Islet of Langerhans (tissue), 1 donor: ENCODE measurements around the gene ZNF326.
A peak's percentile ranks its signal among the peaks of the same experiment; 100 is the strongest.

ENCODE experiments used
- FAIRE-seq: peaks from one replicate; lab custom pipeline; 2011; peaks lifted over from hg19 to GRCh38; lab: Jason Lieb, UNC

Gene ZNF326, protein sequence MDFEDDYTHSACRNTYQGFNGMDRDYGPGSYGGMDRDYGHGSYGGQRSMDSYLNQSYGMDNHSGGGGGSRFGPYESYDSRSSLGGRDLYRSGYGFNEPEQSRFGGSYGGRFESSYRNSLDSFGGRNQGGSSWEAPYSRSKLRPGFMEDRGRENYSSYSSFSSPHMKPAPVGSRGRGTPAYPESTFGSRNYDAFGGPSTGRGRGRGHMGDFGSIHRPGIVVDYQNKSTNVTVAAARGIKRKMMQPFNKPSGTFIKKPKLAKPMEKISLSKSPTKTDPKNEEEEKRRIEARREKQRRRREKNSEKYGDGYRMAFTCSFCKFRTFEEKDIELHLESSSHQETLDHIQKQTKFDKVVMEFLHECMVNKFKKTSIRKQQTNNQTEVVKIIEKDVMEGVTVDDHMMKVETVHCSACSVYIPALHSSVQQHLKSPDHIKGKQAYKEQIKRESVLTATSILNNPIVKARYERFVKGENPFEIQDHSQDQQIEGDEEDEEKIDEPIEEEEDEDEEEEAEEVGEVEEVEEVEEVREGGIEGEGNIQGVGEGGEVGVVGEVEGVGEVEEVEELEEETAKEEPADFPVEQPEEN

DNA sequence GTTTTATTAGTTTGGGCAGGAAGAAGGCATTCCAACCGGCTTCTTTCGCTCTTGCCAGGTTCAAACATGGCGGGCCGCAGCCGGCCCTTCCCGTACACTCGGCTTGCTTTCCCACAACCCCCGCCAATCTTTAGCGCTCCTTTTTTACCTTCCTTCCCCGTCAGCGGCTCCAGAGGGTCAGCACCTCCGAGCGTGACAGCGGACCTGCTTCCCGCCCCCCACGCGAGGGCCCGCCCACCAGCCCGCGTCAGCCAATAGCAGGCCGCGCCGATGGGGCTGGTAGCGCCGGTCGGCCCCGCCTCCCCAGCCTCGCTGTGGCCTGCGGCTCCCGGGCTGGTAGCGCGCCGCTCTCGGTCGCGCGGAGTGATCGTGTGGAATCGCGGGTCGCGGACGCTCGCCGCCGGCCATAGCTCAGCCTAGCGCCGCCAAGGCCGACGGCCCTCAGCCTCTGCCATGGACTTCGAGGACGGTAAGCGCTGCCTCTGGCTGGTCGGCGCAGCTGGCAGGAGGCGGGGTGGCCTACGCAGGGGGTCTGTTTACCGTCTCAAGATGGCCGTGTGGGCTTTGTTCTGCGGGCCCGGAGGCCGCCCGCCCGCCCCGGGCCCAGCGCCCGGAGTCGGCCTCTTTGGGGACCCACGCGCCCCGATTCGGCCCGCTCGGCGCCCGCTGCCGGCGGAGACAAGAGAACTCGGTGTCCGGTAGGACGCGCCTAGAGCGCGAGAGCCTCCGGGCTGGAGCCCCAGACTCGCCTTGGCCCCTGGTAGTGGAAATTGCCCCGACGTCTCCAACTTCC, at the start of gene ZNF326:
TSS of gene ZNF326 (plus strand) at position 306 of the 793 bp plus-strand sequence. CDS start at position 454, 148 bp downstream.
- peak; percentile 17 for FAIRE-seq

DNA sequence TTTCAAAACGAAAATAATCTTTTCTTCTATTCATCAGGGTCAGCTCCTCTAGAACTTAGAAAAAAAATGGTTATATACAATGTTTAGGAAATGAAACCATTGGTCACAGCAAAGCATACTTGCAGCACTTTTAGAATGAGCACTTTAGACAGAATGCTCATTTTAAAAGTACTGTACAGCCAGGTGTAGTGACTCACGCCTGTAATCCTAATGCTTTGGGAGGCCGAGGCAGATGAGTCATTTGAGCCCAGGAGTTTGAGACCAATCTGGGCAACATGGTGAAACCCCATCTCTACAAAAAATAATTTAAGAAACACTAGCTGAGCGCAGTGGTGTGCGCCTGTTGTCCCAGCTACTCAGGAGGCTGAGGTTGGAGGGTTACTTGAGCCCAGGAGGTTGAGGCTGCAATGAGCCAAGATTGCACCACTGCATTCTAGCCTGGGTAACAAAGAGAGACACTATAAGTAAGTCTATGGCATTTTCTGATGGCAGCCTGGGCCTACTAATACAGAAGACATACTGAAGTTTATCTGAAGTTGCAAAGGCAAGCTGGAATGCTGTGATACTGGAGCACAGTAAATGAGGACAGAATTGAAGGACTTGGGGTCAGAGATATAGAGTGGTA, 48.9 kb upstream of the ZNF326 start:
- FAIRE-seq, result no peak

DNA sequence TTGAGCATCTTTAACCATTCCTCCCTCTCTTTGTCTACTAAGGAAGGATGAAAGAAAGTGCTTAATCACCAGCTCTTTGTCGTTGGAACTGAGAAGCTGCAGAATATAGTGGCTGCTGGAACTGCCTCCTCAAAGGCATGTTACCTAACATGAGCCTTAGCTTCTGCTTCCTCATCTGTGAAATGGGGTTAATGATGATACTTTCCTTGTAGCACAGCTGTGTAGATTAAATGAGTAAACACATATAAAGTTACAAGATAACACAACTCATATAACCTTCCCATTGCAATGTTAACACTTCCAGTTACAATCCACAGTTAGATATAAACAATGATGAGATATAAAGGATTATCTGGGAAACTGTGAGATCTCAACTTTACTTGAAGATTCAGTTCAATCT, 48.4 kb upstream of the ZNF326 start:
- no peak for FAIRE-seq

DNA sequence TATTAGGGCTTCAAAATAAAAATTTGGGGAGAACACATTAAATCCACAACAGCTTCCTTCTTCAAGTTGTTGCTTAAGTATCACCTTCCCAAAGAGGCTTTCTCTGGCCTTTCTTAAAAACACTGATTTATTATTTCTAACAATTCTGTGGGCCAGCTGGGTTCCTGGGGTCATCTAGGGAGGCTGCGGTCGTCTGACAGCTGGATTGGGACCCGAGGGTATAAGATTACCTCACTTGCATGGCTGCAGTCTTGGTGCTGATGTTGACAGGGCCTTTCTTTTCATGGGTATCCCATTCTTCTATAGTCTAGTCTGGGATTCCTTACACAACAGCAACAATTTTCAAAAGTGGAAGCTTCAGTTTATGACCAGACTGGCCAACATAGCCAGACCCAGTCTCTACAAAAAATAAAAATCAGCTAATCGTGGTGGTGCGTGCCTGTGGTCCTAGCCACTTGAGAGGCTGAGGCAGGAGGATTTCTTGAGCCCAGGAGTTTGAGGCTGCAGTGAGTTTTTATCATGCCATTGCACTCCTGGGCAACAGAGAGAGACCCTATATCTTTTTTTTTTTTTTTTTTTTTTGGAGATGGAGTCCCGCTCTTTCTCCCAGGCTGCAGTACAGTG, 46.1 kb upstream of the ZNF326 start:
- FAIRE-seq, result no peak

DNA sequence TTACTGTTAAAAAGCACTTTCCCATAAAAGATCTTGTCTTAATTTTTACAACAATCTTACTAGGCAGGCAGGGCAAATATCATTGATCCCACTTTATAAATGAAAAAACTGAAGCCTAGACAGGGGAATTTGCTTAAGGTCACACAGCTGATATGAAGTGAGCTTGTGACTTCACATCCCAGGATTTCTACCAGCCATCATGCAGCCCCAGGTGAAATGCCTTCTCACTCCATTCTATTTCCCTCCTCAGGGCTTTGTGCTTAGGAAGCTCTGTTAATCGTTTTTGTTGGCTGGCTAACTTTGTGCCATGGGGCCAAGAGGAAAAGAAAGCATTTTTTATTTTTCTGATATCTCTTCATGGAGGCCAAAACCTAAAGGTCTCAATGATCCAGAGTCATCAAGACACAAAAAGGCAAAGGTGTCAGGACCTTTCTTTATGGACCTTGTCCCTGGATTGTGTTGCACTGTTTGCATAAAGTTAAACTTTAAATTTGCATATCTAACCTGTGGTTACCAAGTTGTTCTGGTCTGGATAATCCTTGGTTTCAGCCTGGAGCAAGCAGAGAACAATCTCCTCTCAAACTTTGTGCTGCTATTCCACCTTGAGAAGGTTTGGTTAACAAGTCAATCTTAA, 44.8 kb upstream of the ZNF326 start:
- no peak for FAIRE-seq

DNA sequence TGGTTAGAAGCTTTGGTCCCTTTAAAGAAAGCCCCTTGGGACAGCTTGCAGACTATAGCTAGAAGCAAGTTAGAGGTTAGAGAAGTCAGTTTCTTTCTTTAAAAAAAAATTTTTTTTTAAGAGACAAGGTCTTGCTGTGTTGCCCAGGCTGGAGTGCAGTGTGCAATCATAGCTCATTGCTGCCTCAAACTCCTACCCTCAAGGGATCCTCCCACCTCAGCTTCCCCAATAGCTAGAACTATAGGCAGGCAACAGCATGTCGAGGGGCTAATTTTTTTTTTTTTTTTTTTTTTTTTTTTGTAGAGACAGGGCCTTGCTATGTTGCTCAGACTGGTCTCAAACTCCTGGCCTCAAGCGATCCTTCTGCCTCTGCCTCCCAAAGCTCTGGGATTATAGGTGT, 44.2 kb upstream of the ZNF326 start:
- FAIRE-seq, result no peak

DNA sequence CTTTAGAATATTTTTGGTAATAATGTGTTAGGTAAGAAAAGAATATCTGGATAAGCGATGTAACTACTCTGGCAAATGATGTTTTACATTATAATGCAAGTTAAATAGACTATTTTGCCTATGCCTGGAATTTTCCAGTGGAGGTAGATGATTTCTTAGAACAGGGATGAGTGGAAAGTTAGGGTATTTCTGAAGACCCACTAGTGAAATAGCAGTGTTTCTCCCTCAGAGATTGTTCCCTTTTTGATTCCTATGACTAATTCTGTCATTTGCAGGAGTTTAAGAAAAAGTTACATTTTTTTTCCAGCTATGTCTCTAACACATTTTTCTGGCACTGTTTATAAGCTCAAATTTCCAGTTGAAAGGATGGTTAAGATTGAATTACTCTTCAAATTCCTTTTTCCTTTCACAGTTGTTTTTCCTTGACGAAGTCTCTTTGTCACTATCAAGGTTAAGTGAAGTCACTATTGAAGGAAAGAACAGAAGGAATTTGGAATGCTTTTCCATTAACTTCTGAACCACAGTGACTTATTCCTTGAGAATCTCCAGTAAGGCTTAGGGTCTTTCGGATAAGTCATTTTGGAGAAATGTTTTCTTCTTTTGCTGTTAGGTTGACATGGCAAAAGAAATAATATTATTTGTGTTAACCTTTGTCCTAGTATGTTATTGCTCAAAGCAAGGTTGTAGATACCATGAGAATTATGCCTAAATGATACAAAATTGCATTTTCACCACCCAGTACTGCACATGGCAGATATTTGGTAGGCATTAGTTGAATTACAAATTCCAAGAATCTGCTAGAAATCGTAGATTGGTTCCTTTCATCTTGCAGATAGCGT, 42.9 kb upstream of the ZNF326 start:
- no peak for FAIRE-seq

DNA sequence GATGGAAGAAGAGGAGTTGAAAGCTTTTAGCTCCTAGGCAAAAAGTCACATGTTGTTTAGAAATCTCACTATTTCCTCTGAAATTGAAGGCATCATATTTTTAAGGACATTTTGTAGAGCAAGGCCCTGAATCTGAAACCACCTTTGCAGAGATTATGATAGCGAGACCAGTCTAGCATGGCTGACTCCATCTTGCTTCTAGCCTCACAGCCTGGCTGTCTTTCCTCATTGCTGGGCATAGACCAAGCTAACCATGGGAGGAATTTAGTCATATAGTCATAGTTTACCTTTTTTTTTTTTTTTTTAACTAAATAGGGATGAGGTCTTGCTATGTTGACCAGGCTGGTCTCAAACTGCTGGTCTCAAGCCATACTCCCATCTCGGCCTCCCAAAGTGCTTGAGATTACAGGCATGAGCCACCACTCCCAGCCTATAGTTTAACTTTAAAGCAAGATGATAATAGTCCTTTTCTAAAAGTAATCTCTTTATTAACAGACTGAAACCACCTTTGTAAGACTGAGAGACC, 42.2 kb upstream of the ZNF326 start:
- no peak for FAIRE-seq

DNA sequence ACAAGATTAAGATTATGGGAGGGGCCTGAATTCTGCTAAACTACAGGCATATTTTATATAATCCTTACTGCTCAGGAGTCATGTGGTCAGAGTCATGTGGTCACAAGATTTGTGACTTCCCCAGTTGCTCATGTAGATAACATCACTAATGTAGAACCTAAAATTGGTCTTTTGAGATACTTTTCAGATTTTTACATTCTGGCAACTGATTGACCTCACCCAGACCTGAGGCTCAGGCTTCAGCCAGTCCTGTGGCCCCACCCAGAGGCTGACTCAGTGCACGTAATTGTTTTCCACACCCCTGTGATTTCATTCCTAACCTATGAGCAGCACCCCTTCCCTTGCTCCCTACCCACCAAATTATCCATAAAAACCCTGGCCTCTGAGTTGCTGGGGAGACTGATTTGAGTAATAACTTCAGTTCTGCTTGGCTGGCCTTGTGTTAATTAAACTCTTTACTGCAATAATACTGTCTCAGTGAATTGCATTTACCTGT, 41.7 kb upstream of the ZNF326 start:
- no peak for FAIRE-seq

DNA sequence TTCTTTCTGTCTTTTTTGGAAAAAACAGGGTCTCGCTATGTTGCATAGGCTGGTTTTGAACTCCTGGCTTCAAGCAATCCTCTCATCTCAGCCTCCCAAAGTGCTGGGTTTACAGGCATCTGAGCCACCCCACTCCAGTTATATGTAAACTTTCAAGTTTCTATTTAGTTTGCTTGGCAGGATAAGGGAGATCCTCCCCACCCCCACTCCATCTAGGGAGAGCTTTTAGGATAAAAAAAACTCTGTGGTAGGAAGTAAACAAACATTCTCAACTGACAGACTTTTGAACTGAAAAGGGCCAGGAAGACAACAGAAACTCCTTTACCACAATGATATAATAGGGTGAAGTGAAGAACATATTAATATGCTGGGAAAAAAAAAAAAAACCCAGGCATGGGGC, 41.0 kb upstream of the ZNF326 start:
- FAIRE-seq, result no peak

DNA sequence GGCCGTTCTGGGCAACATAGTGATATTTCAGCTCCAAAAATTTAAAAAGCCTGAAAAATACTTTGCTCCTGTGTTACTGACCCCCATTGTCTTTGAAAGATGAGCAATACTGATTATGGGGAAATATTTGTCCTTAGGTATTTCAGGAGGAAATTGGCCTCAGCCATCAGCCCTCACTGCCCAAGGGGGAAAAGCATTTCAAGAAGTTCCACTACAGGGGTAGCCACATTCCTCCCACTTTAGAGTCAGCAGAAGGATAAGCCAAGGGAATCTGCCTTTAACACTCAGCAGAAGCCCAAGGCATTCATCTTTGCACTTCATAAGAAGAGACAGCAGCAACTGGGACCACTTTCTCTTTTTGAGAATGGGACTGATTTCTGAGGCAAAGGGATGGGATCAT, 40.5 kb upstream of the ZNF326 start:
- no peak for FAIRE-seq

DNA sequence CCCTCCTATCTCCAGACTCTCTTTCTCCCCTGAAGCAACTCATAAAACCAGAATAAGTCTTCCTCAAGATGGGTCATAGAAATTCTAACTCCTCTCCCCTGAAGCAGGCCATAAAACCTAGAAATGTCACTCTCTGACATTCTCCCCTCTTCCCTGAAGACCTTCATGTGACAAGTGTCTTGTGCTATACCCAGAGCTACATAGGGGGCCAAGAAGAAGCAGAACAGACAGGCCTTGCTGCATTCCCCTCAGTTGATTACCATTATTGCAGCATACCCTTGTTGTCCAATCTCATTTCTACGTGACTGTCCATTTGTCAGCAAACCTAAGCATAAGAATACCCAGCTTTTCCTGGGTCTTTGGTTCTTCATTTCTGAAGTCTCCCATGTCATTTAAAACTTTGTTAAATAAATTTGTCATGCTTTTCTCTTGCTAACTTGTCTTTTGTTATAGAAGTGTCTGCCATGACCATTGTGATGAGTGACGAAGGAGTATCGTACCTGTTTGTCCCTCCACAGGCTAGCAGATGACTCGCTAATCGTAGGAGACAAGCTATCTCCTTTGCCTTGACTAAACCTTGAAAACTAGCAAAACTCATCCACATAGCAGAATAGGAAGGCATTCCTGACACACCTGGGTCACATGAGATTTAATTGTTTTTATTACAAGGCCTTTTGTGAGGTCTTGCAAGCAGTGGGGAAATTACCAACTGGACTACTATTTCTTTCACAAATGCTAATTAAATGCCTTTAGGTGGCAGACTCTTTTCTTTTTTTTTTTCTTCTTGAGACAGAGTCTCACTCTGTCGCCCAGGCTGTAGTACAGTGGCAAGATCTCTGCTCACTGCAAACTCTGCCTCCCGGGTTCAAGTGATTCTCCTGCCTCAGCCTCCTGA, 39.4 kb upstream of the ZNF326 start:
- no peak for FAIRE-seq

DNA sequence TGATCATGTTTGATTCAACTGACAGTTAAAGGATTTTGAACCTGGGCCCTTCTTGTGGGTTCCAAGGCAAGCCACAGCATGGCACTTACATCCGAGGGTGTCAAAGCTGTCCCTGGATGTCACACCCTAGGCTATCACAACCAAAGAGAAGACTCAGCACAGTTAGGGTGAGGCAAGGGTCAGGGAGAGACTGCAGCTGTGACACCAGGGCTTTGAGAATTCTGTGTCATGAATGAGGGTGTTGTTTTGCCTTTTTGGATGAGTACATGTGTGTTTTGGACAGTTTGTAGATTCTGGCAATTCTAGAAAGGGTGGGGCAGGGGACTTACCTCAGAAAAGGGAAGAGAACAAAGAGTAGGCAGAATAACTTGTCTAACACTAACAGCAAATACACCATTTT, 37.8 kb upstream of the ZNF326 start:
- no peak for FAIRE-seq

DNA sequence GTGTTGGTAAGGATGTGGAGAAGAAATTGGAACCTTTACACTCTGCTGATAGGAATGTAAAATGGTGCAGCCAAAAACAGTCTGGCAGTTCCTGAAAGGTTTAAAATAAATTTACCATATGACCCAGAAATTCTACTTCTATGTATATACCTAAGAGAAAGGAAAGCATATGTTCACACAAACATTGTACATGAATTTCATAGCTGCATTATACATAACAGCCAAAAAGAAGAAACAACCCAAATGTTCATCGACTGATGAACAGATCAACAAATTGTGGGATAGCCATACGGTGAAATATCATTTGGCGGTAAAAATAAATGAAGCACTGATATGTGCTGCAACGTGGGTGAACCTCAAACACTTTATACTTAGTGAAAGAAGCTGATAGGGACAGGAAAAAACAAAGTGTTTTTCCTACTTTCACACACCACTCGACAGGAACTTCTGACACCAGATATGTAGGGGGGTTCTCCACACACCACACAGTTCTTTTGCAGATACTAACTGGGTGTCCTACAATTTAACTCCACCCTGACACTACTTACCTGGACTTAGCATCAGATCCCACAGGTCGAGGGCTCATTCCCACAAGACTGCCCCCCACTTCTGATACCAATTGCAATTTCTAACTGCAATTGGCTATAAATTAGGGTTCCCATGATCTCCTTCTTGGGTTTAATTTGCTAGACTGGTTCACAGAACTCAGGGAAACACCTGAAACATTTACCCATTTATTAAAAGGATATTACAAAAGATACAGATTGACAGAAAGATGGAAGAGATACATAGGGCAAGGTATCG, 35.9 kb upstream of the ZNF326 start:
- no peak for FAIRE-seq

DNA sequence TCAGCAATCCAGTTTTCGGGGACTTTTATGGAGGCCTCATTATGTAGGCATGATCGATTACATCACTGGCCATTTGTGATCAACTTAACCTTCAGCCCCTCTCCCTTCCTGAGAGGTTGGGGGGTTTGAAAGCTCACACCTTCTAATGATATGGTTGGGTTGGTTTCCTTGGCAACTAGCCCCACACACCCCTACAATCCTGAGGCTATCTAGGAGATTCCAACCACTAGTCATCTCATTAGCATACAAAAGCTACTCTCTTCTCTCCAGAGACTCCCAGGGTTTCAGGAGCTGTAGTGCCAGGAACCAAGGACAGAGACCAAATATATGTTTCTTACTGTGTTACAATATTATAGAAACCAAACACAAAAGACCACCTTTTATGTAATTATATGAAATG, 35.2 kb upstream of the ZNF326 start:
- FAIRE-seq, result no peak

DNA sequence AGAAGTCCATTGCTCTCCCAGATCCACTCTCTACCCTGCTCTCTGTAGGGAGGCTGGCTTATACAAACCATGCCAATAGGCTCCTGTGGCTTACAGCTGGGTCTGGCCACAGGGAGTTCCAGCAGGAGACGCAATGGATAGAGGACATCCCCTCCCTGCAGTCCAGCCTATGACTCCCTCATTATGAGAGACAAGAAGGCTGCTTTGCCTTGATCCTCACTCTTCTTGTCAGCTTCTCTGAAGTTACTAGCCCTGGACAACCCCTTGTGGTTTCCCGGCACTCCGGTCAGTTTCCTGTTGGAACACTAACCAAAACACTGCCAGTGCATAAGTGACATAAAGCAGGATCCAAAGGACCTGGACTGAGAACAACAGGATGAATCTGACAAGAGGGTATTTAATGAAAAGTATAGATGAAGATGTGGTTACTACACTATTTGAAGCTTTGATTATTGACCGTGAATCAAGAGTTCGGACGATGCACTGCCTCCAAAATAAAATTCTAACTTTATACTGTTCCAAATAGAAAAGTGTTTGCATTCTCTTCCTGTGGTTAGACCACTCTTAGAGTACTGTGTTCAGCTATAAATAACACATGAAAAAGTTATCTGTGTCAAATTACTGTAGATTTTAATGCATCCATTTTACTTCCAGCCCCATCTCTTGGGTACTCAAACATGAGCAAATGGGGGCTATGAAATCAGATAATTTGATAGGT, 32.7 kb upstream of the ZNF326 start:
- FAIRE-seq, result no peak

DNA sequence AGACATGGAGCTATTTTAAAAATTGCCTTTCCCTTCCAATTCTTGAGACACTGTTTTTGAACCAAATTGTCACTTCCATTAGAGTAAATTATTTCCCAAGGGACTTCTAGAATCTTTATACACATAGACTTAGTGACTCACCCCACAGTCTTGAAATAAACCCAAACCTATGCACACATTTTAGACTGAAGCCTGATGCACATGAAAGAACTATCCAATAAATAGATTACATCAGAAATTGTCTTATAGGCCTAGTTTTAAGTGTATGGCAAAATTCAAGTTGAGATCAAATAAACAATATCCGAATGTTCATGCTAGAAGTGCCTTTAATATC, 32.2 kb upstream of the ZNF326 start:
- no peak for FAIRE-seq

DNA sequence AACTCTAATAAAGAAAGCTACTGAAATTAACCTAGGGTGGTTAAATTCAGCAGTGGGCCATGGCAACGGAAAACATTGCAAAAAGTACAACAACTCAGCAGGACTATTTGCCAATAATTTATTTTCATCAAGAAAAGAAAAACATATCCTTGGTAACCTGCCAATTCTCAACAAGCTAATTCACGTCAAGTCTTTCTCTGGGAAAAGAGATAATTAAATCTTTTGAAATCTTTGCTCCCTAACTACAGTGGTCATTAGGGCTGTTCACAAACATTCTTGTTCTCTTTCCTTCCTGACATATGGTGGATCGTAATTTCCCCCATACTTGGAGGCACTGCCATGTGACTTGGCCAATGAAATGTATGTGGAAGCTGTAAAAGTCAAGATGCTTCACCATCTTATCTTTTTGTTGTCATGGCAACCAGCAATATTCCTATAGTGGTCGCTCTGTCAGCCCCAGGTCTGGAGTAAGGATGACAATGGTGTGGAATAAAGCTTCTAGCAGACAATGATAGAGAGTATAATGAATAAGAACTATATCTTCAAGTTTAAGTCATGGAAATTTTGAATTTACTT, 29.6 kb upstream of the ZNF326 start:
- FAIRE-seq, result no peak
